A549 (cell line): ENCODE data around the gene MBNL2.

ENCODE experiments used
- CHD4 ChIP-seq: fragments of 200-600 bp; sonication (generic); IDR thresholded peaks from 2 replicates; pipeline ENCODE4 v1.6.1; 2016; ENCODE audit warnings: antibody characterized with exemption, mild to moderate bottlenecking, borderline replicate concordance
- JUN ChIP-seq, 2 experiments: fragments of >200 bp; sonication (Bioruptor Twin); formaldehyde crosslinking; IDR thresholded peaks; 2 replicates in 1 of 2; 3 replicates in 1 of 2; pipeline ENCODE4 v1.6.1; 2016 to 2017
- MAZ ChIP-seq: fragments of 150-350 bp; IDR thresholded peaks from 2 replicates; pipeline ENCODE4 v1.6.1; 2014; ENCODE audit warnings: antibody characterized with exemption, low read depth, low read length, borderline replicate concordance
- POLR2A ChIP-seq: IDR thresholded peaks from 2 replicates; pipeline ENCODE4 v1.6.1; 2012; ENCODE audit warnings: mild to moderate bottlenecking, low read length
- RARB ChIP-seq: fragments of 250-450 bp; sonication (Bioruptor Pico); IDR thresholded peaks from 2 replicates; pipeline ENCODE4 v1.8.0; 2021; ENCODE audit warnings: mild to moderate bottlenecking, moderate library complexity
- ZNF302 ChIP-seq: fragments of 250-450 bp; sonication (Bioruptor Pico); IDR thresholded peaks from 2 replicates; pipeline ENCODE4 v1.9.0; 2021; ENCODE audit warnings: inconsistent platforms, mild to moderate bottlenecking, moderate library complexity
- TF ChIP-seq, protein P1 (sequence below): fragments of >200 bp; sonication (Bioruptor Twin); formaldehyde crosslinking; IDR thresholded peaks from 3 replicates; pipeline ENCODE4 v1.5.1; 2016

DNA sequence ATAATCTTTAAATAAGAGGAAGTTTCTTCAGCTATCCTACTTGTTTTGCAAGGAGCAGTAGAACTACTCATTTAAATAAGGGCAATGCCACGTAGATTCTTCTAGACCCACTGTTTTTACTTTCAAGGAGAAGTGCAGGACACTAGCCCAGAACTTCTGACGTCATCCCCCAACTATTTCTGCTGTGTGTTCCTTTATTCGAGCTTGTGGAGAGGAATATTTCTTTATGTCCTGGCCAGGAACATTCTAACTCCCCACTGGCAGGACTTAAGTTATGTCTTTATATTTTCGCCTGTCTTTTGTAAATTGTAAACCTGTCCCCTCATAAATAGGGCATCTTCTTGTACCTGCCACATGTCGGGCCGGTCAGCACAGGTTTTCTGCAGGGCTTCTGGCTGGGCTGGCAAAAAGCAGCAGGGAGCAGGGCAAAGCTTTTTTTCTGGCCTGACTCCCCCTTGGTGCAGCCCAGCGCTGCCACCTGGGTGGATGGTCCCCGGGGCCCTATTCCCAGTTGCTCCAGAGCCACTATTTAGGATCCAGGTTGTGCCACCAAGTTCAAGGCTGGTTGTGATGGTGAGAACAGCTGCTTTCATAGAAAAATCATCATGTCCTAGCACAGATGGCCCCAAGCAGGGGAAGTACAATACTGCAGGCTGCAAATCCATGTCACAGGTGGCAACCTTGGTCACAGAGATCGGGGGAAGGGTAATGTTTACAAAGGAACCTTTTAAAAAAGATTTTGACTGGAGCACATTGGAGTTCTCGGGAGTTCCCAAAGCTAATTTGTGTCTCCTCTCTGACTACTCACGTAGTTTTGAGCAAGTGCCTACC lies 1.8 kb downstream of the MBNL2 start:
- TF ChIP-seq, protein P1, sequence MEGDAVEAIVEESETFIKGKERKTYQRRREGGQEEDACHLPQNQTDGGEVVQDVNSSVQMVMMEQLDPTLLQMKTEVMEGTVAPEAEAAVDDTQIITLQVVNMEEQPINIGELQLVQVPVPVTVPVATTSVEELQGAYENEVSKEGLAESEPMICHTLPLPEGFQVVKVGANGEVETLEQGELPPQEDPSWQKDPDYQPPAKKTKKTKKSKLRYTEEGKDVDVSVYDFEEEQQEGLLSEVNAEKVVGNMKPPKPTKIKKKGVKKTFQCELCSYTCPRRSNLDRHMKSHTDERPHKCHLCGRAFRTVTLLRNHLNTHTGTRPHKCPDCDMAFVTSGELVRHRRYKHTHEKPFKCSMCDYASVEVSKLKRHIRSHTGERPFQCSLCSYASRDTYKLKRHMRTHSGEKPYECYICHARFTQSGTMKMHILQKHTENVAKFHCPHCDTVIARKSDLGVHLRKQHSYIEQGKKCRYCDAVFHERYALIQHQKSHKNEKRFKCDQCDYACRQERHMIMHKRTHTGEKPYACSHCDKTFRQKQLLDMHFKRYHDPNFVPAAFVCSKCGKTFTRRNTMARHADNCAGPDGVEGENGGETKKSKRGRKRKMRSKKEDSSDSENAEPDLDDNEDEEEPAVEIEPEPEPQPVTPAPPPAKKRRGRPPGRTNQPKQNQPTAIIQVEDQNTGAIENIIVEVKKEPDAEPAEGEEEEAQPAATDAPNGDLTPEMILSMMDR, result no peak
- TF ChIP-seq POLR2A, result no peak
- no peak for TF ChIP-seq MAZ
- TF ChIP-seq JUN (IDR thresholded peaks at IDR 0.05), result no peak
- no peak for TF ChIP-seq CHD4
- TF ChIP-seq RARB (CRISPR knock-in tag), result no peak
- TF ChIP-seq ZNF302 (CRISPR knock-in tag), result no peak
